HepG2 (cell line): Measurements from ENCODE around the gene ACSL3. TPM values are rescaled to one million over a fixed set of nuclear protein-coding genes. Genes with fewer than 3 reads are reported as not detected.

Experiments used
- CENPX ChIP-seq: sonication (generic); formaldehyde crosslinking; IDR thresholded peaks from 2 replicates; pipeline ENCODE4 v1.9.0; 2021; ENCODE audit warnings: mild to moderate bottlenecking, missing genetic modification reagents, moderate library complexity
- CREB1 ChIP-seq, 2 experiments: fragments of 450-650 bp in 1 of 2; IDR thresholded peaks; 2 replicates each; pipeline ENCODE4 v1.6.1; 2016 to 2017; ENCODE audit warnings: control low read depth in 1 of 2, mild to moderate bottlenecking in 1 of 2, missing compliant biosample characterization in 1 of 2, missing genetic modification characterization in 1 of 2
- FOSL1 ChIP-seq: sonication (generic); formaldehyde crosslinking; IDR thresholded peaks from 2 replicates; pipeline ENCODE4 v1.9.0; 2021; ENCODE audit warnings: missing genetic modification reagents, borderline replicate concordance
- HDAC1 ChIP-seq: sonication (generic); formaldehyde crosslinking; IDR thresholded peaks from 2 replicates; pipeline ENCODE4 v1.5.1; 2020; ENCODE audit warnings: mild to moderate bottlenecking, missing genetic modification reagents
- KAT8 ChIP-seq: IDR thresholded peaks from 2 replicates; pipeline ENCODE4 v1.6.1; 2016; ENCODE audit warnings: missing genetic modification reagents, missing compliant biosample characterization
- KMT2A ChIP-seq: sonication (generic); formaldehyde crosslinking; IDR thresholded peaks from 2 replicates; pipeline ENCODE4 v1.4.0; 2020; ENCODE audit warnings: missing genetic modification reagents
- SKIL ChIP-seq: sonication (generic); formaldehyde crosslinking; IDR thresholded peaks from 2 replicates; pipeline ENCODE4 v1.8.0; 2022; ENCODE audit warnings: missing genetic modification reagents, mild to moderate bottlenecking, moderate library complexity, borderline replicate concordance
- SRF ChIP-seq: IDR thresholded peaks from 2 replicates; pipeline ENCODE4 v1.6.1; 2011; ENCODE audit warnings: mild to moderate bottlenecking, low read depth, low read length, moderate library complexity
- XRCC5 ChIP-seq: fragments of 200-400 bp; formaldehyde crosslinking; optimal IDR thresholded peaks from 2 replicates; pipeline ENCODE3; 2017; ENCODE audit warnings: mild to moderate bottlenecking, low read length
- ZFP36L1 ChIP-seq: sonication (generic); formaldehyde crosslinking; IDR thresholded peaks from 2 replicates; pipeline ENCODE4 v1.8.0; 2022; ENCODE audit warnings: mild to moderate bottlenecking, missing genetic modification reagents, moderate library complexity
- ZNF484 ChIP-seq: sonication (generic); formaldehyde crosslinking; IDR thresholded peaks from 2 replicates; pipeline ENCODE4 v1.5.1; 2020; ENCODE audit warnings: mild to moderate bottlenecking, low read depth, missing genetic modification reagents, borderline replicate concordance
- ZNF605 ChIP-seq: sonication (generic); formaldehyde crosslinking; IDR thresholded peaks from 2 replicates; pipeline ENCODE4 v1.8.0; 2022; ENCODE audit warnings: mild to moderate bottlenecking, missing genetic modification reagents
- ZNF644 ChIP-seq: IDR thresholded peaks from 2 replicates; pipeline ENCODE4 v1.6.1; 2016; ENCODE audit warnings: low read depth
- ZNF674 ChIP-seq: sonication (generic); formaldehyde crosslinking; IDR thresholded peaks from 2 replicates; pipeline ENCODE4 v1.5.0; 2020; ENCODE audit warnings: low read depth, mild to moderate bottlenecking, missing genetic modification reagents
- ZNF678 ChIP-seq: sonication (generic); formaldehyde crosslinking; IDR thresholded peaks from 2 replicates; pipeline ENCODE4 v1.4.0; 2020; ENCODE audit warnings: mild to moderate bottlenecking, missing genetic modification reagents
- ZNF747 ChIP-seq: sonication (generic); formaldehyde crosslinking; IDR thresholded peaks from 2 replicates; pipeline ENCODE4 v1.8.1; 2023; ENCODE audit warnings: missing genetic modification reagents, mild to moderate bottlenecking, borderline replicate concordance
- ZNF772 ChIP-seq: sonication (generic); formaldehyde crosslinking; IDR thresholded peaks from 2 replicates; pipeline ENCODE4 v1.5.0; 2020; ENCODE audit warnings: mild to moderate bottlenecking, missing genetic modification reagents
- polyA plus RNA-seq, 8 experiments: library from polyadenylated mRNA; depleted of rRNA in 3 of 8; stranded (reverse) in 7 of 8; unstranded in 1 of 8; fragments of >200 nt; fragmentation: Illumina TruSeq in 4 of 8; extraction: Trizol in 4 of 8; gene quantifications; 2 replicates each; pipeline versions ENCODE4 v1.2.1 to v1.2.3, GENCODE V29; 2011 to 2016; ENCODE audit warnings: low read depth in 4 of 8, missing spikeins in 1 of 8, mixed read lengths in 1 of 8; ENCODE audit not compliant: insufficient read depth in 1 of 8
- total RNA-seq, 5 experiments: library from RNA; depleted of rRNA; stranded (reverse); fragments of >200 nt; fragmentation: Illumina TruSeq; extraction: Trizol; gene quantifications; 2 replicates each; pipeline ENCODE4 v1.2.3, GENCODE V29; 2016; ENCODE audit warnings: low read depth in 1 of 5
- TF ChIP-seq, protein P1 (sequence below): sonication (generic); formaldehyde crosslinking; IDR thresholded peaks from 2 replicates; pipeline ENCODE4 v1.4.0; 2020; ENCODE audit warnings: mild to moderate bottlenecking, missing genetic modification reagents
- TF ChIP-seq, protein P2 (sequence below), 2 experiments: sonication (generic) in 1 of 2; formaldehyde crosslinking in 1 of 2; IDR thresholded peaks; 2 replicates each; pipeline versions ENCODE4 v1.4.0 to v1.6.1; 2016 to 2020; ENCODE audit warnings: borderline replicate concordance in 1 of 2, low read depth in 1 of 2, mild to moderate bottlenecking in 1 of 2, missing genetic modification reagents in 1 of 2
- TF ChIP-seq, protein P3 (sequence below): sonication (generic); formaldehyde crosslinking; IDR thresholded peaks from 2 replicates; pipeline ENCODE4 v1.5.1; 2020; ENCODE audit warnings: missing genetic modification reagents, mild to moderate bottlenecking, borderline replicate concordance

ACSL3 gene
- total and polyA plus RNA-seq, 2 of the 13 experiments (the other 11 are each of a cell fraction or from before 2014, with no cell fraction given): 305 to 365 TPM

GRCh38 chr2:222864296-222864695 lies 3.5 kb downstream of the ACSL3 start (continued):
- TF ChIP-seq, protein P1, sequence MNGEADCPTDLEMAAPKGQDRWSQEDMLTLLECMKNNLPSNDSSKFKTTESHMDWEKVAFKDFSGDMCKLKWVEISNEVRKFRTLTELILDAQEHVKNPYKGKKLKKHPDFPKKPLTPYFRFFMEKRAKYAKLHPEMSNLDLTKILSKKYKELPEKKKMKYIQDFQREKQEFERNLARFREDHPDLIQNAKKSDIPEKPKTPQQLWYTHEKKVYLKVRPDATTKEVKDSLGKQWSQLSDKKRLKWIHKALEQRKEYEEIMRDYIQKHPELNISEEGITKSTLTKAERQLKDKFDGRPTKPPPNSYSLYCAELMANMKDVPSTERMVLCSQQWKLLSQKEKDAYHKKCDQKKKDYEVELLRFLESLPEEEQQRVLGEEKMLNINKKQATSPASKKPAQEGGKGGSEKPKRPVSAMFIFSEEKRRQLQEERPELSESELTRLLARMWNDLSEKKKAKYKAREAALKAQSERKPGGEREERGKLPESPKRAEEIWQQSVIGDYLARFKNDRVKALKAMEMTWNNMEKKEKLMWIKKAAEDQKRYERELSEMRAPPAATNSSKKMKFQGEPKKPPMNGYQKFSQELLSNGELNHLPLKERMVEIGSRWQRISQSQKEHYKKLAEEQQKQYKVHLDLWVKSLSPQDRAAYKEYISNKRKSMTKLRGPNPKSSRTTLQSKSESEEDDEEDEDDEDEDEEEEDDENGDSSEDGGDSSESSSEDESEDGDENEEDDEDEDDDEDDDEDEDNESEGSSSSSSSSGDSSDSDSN (CRISPR knock-in tag): no peak
- TF ChIP-seq FOSL1: peak; percentile 69; the same call in 1 of the 2 replicates
- no peak; the same call in 1 of the 2 replicates for TF ChIP-seq KMT2A (CRISPR knock-in tag)
- TF ChIP-seq ZNF484: no peak
- 0 out of 2 replicates have a peak, but pooled peaks have one; percentile 39 for TF ChIP-seq ZNF644 (CRISPR knock-in tag)
- no peak for TF ChIP-seq SKIL (CRISPR knock-in tag)
- TF ChIP-seq, protein P2, sequence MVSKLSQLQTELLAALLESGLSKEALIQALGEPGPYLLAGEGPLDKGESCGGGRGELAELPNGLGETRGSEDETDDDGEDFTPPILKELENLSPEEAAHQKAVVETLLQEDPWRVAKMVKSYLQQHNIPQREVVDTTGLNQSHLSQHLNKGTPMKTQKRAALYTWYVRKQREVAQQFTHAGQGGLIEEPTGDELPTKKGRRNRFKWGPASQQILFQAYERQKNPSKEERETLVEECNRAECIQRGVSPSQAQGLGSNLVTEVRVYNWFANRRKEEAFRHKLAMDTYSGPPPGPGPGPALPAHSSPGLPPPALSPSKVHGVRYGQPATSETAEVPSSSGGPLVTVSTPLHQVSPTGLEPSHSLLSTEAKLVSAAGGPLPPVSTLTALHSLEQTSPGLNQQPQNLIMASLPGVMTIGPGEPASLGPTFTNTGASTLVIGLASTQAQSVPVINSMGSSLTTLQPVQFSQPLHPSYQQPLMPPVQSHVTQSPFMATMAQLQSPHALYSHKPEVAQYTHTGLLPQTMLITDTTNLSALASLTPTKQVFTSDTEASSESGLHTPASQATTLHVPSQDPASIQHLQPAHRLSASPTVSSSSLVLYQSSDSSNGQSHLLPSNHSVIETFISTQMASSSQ (IDR thresholded peaks at IDR 0.05; ENCODE audit: low read depth): no peak; the same call in 1 of the 2 replicates
- TF ChIP-seq, protein P2 (CRISPR knock-in tag; IDR thresholded peaks at IDR 0.05; ENCODE audit: borderline replicate concordance): no peak
- TF ChIP-seq ZFP36L1 (CRISPR knock-in tag): no peak
- TF ChIP-seq ZNF747: no peak
- peak; percentile 39 for TF ChIP-seq XRCC5
- TF ChIP-seq HDAC1 (CRISPR knock-in tag): no peak
- TF ChIP-seq SRF: no peak
- no peak for TF ChIP-seq CREB1 (IDR thresholded peaks at IDR 0.05)
- no peak for TF ChIP-seq CREB1 (CRISPR knock-in tag; IDR thresholded peaks at IDR 0.05)
- TF ChIP-seq ZNF605: 0 out of 2 replicates have a peak, but pooled peaks have one; percentile 67
- no peak for TF ChIP-seq ZNF674 (CRISPR knock-in tag)
- no peak for TF ChIP-seq CENPX (CRISPR knock-in tag)
- 0 out of 2 replicates have a peak, but pooled peaks have one; percentile 21 for TF ChIP-seq ZNF772
- TF ChIP-seq KAT8 (CRISPR knock-in tag): no peak
- no peak for TF ChIP-seq ZNF678 (CRISPR knock-in tag)
- TF ChIP-seq, protein P3, sequence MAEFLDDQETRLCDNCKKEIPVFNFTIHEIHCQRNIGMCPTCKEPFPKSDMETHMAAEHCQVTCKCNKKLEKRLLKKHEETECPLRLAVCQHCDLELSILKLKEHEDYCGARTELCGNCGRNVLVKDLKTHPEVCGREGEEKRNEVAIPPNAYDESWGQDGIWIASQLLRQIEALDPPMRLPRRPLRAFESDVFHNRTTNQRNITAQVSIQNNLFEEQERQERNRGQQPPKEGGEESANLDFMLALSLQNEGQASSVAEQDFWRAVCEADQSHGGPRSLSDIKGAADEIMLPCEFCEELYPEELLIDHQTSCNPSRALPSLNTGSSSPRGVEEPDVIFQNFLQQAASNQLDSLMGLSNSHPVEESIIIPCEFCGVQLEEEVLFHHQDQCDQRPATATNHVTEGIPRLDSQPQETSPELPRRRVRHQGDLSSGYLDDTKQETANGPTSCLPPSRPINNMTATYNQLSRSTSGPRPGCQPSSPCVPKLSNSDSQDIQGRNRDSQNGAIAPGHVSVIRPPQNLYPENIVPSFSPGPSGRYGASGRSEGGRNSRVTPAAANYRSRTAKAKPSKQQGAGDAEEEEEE (CRISPR knock-in tag): no peak
